DMS53 (cell line): ENCODE measurements around the gene OR4X1.
"Not testable (repeated sequence)": the region's sequence is repeated elsewhere in the genome, so short reads cannot be mapped to it uniquely, and the experiment has no call there.

Experiments used
- DNase-seq: peaks from one replicate; lab custom pipeline; 2025; lab: John Stamatoyannopoulos, UW

Gene OR4X1, protein sequence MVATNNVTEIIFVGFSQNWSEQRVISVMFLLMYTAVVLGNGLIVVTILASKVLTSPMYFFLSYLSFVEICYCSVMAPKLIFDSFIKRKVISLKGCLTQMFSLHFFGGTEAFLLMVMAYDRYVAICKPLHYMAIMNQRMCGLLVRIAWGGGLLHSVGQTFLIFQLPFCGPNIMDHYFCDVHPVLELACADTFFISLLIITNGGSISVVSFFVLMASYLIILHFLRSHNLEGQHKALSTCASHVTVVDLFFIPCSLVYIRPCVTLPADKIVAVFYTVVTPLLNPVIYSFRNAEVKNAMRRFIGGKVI

GRCh38 chr11:48263423-48263911 lies at the start of gene OR4X1:
OR4X1 (plus strand) TSS chr11:48263861; CDS start chr11:48263861, 0 bp downstream.
- no peak for DNase-seq

- DNase-seq = no peak
Measured at GRCh38 chr11:48216510-48216909, 47.2 kb upstream of the OR4X1 start, which contains the start of gene OR4B1. OR4B1 (plus strand) TSS chr11:48216810; CDS start chr11:48216810, 0 bp downstream.

DNA sequence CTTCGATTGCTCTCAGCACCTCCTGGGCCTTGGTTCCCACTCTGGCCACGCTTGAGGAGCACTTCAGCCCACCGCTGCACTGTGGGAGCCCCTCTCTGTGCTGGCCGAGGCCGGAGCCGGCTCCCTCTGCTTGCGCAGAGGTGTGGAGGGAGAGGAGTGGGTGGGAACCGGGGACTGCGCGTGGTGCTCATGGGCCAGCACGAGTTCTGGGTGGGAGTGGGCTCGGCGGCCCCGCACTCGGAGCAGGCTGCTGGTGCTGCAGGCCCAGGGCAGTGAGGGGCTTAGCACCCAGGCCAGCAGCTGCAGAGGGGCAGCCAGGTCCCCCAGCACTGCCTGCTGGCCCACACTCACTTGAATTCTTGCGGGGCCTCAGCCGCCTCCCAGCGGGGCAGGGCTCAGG lies 34.9 kb upstream of the OR4X1 start:
- DNase-seq = no peak

GRCh38 chr11:48230057-48230456 lies 33.6 kb upstream of the OR4X1 start:
- DNase-seq = not testable (repeated sequence)

- DNase-seq = no peak
Measured at GRCh38 chr11:48237727-48238126, 25.9 kb upstream of the OR4X1 start.

DNA sequence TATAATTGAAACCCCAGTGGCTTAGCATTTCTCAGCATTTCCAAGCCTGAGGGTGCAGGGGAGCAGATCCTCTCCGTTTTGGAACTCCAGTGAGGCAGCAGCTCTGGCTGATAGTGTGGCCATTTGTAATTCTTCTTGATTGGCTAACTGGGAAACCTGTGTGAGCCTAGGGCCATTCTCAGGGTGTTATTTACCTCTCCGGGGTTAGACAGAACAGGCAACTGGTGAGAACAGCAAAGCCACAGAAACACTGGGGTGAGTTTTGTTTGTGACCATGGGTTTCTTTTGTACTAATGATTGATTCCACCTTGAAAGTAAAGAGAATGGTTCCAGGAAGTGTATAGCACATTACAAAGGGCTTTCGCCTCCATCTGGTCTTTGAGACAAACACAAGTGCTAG lies 21.2 kb upstream of the OR4X1 start:
- no peak for DNase-seq

DNA sequence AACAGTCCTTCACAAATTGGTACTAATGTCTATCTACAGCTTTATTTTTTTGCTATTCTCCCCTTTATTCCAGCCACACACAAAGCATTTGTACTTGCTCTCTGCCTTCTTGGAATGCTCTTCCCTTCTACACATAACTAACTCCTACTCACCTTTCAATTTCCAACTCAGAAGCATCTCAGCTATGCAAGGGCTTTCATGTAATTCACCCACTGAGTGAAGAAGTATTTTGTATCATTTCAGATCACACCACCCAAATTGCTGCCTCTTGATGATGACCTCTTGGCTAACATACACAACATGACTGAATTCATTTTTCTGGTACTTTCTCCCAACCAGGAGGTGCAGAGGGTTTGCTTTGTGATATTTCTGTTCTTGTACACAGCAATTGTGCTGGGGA lies 18.9 kb upstream of the OR4X1 start, which contains the start of gene OR4X2:
Gene OR4X2 (plus strand): TSS at position 301 of the 400 bp plus-strand sequence. CDS start 0 bp downstream, at position 301.
- DNase-seq = no peak

- DNase-seq = no peak
Measured at GRCh38 chr11:48248902-48249301, 14.8 kb upstream of the OR4X1 start.

DNA sequence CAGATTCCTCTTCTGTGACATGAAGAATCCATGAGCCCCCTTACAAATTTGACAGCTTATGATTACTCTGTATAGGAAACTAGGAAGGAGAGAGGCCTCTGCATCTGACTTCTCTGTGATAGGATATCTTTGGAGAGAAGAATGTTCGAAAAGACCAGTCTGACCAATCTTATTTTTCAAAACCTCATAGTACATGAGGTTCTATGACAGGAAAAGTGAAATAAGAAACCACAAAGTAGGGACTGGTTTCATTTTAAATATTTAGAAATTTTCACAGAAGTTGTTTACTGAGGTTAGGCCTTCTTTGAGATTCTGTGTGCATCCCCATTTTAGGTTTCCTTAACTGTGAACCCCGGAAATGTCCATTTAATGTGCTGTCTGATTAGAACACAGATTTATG lies 2.1 kb upstream of the OR4X1 start:
- DNase-seq = no peak

- no peak for DNase-seq
Measured at GRCh38 chr11:48270621-48271020, 7.0 kb downstream of the OR4X1 start.

- DNase-seq = no peak
Measured at GRCh38 chr11:48272606-48273005, 8.9 kb downstream of the OR4X1 start.

DNA sequence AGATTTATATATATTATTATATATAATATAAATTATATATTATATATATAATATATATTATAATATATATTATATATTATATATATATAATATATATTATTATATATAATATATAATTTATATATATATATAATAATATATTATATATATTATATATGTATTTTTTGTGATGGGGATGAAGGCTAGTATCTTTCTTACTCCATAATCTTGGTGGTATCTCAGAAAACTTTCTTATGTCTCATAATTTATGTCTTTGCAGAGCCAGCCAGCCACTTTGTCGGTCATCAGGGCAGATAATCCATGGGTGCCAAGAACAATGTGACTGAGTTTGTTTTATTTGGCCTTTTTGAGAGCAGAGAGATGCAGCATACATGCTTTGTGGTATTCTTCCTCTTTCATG lies 42.3 kb downstream of the OR4X1 start, which contains the start of gene OR4S1:
Gene OR4S1 (plus strand): TSS at position 301 of the 400 bp plus-strand sequence. CDS start 0 bp downstream, at position 301.
- DNase-seq = no peak

DNA sequence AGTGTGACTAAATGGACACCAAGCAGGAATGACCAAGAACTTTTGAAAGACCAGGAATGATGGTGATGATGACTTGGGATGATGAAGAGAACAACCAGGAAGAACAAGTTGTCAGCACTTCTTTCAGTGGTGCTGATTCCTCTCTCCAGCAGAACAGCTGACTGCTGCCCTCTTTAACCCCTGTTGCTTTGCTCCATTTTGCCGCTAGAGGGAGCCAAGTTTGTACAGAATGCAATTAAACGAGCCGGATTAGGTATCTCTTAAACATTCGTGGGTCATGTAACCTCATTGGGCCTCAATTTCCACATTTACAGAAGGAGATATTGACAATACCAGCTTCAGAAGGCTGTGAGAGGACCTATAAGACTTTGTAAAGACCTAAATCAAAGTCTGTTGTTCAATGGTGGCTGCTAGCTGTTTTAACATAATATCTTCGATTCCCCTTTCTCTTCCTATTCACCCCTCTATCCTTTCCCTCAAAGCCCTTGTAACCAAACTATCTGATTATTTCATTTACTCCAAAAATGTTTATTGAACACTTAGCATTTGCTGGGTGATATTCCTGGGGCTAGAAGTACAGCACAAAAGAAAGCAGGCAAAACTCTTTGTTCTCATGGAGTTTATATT lies 44.2 kb downstream of the OR4X1 start:
- peak; percentile 75 for DNase-seq

- not testable (repeated sequence) for DNase-seq
Measured at GRCh38 chr11:48313590-48313989, 49.9 kb downstream of the OR4X1 start.
